Measurements from ENCODE around the gene SARDH.

- no peak for TF ChIP-seq CTCF (IDR thresholded peaks at IDR 0.05 in 2 of 3, conservative IDR thresholded peaks at IDR 0.05 in 1 of 3; ENCODE audit: borderline replicate concordance in 1 of 3, insufficient read depth in 1 of 3, low read depth in 2 of 3, low read length in 2 of 3)
- no peak for TF ChIP-seq REST (IDR thresholded peaks at IDR 0.05; ENCODE audit: low read depth)
- no peak for TF ChIP-seq EGR1 (IDR thresholded peaks at IDR 0.05; ENCODE audit: low read depth)
- no peak for TF ChIP-seq EZH2 (IDR thresholded peaks at IDR 0.05)
- TF ChIP-seq ATF3 (IDR thresholded peaks at IDR 0.05) = no peak
Observed at GRCh38 chr9:133670466-133670865, 67.7 kb downstream of the SARDH start.

All from HCT116 (cell line).